GM21717 (cell line): ENCODE data around the gene FAM186B.

Source experiments
- ATAC-seq: cut with Tn5 transposase; IDR thresholded peaks from one replicate; pipeline ENCODE4 v1.9.1; 2021; ENCODE audit warnings: mild to moderate bottlenecking, moderate library complexity; ENCODE audit not compliant: unreplicated experiment

Gene FAM186B

DNA sequence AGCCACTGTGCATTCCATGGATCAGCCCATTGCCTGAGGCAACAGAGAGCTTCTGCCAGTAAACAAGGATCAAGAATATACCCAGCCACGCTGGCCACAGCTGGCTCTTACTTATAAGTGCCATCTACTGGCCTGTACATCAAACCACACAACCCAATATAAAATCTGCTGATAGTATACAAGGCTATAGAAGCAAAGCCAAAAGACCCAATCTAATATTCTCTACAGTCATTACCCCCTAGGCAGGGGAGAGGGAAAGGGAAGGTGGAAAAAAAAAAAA lies 4.4 kb upstream of the FAM186B start:
- ATAC-seq: no peak

DNA sequence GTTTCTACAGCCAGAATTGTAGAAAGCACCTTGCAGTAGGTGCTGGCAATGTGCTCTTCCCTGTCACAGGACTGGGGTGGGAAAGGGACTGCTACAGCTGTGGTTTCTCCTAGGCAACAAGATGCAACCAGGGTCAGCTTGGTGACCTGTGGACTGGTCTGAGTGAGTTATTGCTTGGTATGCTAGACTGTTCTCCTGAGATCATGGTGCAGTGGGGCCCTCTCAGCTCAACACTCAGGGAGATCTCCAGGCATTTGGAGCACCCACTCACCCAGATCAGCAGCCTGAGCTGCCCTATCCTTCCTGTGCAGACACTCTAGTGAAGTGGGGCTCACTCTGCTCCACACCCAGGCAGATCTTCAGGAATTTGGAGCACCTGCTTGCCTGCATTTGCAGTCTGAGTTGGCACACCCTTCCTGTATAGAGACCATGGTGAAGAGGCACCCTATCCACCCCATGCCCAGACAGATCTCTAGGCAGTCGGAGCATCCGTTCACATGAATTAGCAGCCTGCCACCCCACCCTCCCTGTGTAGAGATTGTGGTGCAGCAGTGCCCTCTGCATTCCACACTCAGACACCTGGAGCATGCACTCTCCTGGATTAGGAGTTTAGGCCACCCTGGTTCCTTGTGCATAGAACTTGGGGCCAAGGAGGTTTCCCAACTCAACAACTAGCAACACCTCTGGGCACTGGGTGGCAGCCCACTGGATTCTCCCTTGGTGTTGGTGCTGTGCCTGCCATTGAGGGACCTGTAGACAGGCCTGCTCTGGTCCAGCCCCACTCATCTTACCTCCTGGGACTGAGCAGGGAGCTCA lies 3.8 kb upstream of the FAM186B start:
- ATAC-seq: no peak

DNA sequence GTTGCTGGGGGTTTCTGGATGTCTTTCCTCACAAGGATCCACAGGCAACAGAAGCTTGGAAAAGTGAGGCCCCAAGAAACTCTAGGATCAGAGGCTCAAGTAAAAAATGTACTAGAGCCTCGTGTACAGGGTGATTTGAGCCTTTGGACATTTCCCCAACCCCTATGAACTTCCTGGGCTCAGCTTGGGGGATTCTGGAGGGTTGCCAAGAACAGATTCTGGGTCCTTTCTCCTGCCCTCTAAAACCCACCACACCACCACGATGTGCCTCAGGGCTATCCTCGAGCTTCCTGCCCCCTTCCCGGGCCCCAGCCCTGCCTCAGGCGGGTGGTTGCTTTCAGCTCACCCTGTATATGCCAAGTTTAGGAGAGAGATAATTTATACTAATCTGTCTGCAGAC lies 583 bp downstream of the FAM186B start:
- ATAC-seq: no peak

DNA sequence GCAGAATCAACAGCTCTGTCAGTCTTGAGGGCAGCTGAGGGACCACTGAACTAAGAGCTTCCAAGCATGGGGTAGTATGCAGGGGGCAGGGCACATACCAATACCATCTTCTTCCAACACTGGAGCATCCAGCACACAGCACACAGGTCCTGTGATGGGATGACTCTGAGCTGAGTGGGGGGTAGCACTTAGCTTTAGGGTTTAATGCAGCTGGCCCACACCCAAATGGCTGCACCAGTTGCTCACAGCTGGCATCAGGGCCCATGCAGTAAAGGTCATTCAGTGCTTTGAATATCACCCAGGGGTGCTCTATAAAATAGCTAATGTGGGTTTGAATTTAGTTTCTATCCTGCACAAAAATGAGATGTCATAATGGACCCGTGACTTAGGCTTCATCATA lies 1.7 kb downstream of the FAM186B start:
- ATAC-seq: no peak

DNA sequence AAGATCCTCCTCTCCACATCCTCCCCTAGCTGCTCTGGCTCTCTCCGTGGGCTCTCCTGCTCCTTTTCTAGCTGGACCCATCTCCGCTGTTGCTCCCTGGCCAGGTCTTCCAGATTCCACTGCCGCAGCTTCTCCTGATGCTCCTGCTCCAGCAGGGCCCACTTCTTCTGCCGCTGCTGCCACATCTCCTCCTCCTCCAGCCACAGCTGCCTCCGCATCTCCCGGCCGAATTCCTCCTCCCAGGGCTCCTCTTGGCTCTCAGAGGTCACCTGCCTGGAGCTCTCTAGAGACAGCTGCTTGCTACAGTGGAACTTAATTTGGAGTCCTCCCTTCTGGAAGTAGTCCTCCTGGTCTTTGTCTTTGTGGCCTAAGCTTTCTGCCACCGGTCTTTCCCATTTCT lies 5.5 kb downstream of the FAM186B start:
- no peak for ATAC-seq

DNA sequence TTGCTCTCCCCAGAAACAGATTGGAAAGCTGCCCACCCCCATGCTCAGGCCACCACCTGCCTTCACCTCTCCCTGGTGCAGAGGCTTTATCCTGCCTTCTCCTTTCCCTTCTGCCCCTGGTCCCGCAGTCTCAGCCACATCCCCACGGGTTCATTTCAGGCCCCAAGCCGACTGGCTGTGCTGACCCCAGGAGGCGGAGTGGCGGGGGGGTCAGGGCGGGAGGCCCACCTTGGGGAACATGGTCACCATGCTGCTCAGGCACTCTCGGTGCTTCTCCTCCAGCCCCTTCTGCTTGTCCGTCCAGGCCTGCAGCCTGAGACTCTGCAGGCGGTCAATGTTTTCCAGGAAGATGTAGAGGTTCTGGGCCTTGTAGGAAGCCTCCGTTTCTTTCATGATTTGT lies 6.9 kb downstream of the FAM186B start:
- no peak for ATAC-seq

DNA sequence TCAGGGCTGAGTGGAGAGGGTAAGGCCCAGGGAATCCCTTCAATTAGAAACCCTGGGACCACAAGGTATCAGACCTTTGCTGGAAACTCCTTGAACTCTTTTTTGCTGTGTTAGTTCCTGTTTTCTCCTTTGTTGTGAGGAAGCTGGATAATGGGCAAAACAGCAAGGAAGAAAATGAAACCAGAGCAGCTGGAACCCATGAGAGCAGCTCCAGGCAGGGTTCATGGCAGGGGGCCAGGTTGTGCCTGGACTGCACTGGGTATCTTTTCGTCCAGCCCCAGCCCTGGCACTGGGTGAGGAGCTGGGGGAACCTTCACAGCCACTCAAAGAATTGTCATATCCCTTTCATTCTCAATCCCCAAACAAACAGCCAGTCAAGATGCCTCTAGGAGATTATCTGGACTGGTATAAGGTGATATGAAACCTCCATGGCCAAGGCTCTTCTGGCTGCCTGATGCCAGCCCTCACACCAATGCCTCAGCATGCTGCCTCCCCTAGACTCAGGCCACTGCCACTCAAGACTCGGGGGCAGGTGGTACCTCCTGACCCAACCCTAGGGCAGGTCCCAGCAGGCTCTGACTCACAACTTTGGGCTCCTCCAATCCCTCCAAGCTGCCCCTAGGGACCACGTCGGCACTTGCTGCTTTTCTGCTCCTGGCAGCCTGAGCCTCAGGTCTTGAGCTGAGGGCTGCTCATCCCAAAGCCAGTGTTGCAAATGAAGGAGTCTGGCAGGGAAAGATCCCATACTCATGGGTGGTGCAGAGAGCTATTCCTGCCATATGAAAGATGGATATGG lies 16.5 kb downstream of the FAM186B start:
- no peak for ATAC-seq

DNA sequence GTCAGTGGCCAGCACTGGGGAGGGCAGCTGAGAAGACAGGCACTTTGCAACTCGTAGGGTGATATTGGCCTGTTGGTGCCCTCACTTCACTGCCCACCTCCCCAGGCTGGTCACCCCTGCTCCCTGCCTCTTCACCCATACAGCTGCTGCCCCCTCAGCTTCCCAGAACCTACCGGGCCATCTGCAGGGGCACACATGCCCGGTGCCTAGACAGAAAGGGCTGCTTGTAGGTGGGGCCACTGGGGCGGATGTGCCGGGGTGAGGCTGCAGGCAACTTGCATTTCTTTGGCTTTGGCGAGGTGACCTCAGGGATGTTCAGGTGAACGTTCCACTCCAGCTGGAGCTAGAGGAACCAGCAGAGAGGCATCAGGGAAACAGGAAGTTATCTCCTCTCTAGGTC lies 17.2 kb downstream of the FAM186B start:
- no peak for ATAC-seq

DNA sequence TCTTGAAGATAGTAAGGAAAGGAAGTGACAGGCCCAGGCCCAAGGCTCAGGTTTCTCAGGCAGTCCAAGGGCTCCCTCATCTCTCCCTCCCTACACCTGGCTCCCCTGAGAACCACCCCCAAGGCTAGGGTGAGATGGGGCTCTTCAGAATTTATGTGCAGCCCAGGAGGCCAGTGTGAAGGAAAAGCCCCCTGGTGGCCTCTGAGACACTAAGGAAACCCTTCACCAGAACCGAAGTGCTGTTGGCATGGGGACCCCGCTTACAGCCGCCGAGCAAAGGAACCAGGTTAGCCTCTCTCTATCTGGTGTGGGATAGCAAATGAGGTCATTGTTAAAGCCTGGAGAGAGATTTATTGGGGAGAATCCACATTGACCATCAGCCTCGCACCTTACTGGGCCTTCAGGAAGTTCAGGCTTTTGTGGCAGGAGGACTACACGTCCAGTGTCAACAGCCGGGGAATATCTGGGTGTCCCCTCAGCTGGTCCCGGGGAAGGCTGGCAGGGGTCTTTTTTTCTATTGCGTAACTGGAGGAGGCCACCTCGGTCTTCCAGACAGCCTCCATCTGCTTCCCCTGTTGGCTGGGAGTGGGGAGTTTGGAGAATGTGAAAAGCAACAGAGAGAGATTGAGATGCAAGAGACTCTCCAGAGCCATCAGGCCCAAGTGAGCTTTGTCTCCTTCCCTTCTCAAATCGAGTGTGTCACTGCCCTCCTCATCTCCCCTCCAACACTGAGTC lies 18.1 kb downstream of the FAM186B start:
- no peak for ATAC-seq

DNA sequence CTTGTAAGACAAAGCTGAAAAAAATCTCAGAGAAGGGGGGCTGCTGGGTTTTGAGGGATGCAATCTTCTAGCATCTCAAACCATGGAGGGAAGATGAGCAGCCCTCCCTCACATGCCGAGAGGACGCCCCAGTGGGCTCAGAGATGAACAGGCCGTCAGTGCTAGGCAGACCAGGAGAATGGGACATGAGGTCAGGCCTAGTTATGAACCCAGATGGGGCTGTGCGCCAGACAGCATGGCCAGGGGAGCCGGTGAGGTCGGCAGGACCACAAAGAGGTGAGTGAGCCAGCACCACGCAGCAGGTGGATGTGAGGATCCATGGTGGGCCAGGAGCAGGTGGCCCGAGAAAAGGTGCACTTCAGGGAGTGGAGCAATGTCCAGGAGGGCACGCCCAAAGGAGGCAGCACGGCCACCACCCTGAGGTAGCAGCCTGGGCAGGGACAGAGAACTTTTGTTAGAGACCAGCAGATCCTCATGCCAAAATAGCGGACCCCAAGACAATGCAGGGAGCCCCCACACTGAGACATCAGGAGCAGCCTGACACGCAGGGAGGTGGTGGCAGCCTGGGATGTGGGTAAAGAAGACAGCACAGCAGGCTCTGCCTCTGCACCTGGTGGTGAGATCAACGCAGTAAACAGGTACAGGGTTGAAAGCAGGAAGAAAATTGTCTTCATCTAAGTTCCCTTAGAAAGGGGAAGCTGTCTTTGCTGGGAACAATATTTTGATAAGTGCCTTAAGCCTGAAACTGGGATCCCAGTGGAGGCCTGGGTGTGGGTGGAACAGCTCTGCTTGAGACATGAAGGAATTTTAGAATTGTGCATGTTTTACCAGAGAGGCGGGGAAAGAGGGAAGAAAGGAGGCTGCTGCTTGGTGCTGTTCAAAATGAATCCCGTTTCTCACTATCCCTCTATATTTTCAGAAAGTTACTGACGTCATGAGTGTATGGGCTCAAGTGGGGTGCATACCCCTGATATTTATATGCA lies 19.7 kb downstream of the FAM186B start:
- ATAC-seq: no peak

DNA sequence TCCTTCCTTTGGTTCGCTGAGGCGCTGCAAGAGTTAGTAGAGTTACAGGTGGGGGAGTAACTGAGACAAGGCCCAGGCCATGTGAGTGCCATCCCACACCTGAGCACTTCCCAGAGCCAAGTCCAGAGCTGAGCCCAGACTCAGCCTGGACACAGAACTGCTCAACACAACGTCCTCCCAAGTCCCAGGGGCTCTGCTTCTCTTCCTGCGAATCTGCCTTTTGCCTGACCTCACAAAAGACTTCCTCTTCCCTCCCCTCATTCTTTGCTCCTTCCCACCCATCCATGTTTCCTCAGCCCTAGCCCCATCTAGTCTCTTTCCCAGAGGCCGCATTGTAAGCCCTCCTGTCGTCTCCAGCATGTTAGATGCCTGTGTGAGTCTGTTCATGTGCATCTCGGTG lies 20.8 kb downstream of the FAM186B start:
- ATAC-seq: no peak

DNA sequence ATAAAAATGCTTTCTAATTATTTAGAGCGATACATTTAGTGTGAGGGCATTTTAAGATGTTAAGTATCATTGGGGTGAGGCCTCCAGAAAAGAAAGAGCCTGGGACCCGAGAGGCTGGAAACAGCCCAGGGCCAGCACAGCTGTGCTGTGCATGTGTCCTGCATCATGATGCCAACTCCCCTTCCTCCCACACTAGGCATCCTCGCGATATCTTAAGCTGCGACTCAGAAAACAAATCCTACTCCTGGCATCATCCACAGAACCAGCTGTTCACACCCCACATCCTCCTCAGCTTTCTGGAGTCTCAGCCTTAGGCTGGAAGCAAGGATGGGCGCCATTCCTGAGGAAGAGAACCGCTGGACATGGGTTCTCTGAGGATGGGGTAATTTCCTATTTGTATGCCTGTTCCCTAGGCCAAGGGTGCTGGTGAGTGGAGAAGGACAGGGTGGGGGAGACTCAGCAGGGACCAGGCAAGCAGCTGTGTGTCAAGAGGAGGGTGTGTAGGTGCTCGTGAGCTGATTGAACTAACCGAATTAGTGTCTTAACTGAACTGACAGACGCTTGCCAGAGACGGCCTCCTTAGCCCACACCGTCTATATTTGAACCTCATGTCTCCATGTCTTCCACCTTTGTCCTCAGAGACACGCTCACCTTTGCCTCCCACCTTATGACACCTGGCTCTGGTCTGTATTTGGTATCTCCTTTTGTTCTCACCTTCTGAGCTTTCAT lies 21.9 kb downstream of the FAM186B start:
- ATAC-seq: no peak

DNA sequence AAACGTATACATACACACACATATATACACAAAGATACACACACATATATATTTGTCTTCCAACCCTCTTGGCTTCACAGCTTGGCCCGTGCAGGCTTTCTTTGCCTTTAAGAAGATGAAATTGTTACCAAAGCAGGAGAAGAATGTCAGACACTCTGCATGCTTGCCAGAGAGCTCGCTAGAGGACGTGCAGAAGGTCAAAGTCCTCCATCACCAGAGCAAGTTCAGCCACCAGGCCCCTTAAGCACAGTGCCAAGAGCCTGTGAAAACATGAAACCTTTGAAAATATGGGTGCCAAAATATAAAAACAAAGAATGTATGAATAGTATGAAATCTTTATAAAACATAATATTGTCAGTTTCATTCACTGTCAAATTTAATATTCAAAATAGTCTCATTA lies 22.6 kb downstream of the FAM186B start:
- ATAC-seq: no peak

DNA sequence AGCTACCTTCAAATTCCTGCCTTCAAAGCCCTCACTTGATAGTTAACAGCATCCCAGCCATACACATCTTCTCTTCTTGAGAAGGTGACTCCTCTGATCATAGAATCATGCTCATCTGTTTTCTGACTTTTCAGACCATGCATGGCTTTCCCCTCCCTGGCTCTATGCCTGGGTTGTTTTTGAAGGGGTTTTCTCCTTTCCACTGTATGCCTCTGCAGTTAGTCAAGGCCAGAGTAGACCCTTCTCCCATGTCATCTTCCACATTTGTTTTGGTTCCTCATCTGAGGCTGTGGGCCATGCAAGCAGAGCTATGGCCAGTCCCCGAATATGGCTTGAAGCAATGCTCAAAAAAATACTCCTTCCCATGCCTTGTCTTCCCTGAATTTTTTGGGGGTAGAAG lies 23.2 kb downstream of the FAM186B start:
- no peak for ATAC-seq

DNA sequence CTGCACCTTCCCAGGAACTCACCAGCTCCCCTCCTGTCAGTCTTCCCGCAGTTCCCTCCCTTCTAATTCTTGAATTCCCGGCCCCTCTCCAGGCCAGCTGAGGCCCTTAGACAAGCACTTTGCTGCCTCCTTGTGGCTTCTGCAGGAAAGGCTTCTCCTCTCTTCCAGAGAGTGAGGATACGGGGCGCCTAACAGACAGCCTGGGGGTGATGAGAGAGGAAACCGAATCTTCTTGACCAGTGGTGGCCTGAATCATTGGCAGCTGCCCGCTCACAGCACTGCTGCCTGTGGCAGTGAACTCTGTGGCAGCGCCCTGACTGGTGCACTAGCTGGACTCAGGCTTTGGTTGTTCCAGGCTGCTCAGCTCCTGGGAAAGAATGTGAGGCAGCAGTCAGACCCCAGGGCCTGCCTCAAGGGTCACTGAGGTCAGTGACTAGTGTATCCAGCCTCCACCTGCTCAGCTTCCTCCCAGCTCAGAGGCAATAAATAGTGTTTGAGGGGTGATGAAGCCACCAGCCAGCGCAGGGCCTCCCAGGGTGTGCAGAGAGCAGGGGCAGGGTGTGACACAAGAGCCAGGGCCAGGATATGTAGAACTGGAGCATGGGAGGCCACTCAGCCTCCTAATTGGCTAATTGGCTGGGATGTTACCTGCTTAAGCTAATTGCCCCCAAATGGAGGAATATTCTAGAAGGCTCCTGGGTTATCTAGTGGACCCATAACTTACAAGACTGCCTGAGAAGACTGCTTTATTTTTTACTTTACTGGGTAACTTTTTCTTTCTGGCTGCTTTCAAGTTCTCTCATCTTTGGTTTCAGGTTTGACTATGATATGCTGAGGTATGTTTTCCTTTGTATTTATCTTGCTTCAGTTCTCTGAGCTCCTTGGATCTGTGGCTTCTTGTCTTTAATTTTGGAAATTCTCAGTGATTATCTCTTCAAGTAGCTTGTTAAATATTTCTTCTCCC lies 24.6 kb downstream of the FAM186B start:
- no peak for ATAC-seq

DNA sequence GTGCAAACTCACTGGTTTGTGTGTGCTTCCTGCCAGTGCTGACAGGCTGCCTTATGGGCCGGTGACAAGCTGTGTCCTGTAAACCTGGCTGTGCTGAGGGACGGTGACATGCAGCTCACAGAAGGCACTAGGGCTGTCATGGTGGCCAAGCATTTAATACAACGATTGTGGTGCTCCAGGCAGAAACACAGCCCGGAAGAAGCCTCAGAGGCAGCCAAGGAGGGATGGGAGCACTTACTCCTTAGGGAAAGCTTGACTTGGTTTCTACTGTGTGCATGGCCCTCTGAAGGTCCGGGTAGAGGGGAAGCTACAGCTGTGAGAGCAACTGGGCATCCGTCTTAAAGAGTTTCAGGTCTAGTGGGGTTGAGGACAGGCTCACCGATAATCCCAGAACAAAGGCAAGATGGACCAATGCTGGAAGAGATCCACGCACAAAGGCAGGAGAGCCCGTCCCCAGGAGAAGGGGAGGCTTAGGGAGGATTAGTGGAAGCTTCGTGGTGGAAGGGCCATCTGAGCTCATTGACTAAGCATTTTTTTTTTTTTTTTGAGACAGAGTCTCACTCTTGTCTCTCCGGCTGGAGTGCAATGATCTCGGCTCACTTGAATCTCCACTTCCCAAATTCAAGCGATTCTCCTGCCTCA lies 26.8 kb downstream of the FAM186B start:
- ATAC-seq: no peak

DNA sequence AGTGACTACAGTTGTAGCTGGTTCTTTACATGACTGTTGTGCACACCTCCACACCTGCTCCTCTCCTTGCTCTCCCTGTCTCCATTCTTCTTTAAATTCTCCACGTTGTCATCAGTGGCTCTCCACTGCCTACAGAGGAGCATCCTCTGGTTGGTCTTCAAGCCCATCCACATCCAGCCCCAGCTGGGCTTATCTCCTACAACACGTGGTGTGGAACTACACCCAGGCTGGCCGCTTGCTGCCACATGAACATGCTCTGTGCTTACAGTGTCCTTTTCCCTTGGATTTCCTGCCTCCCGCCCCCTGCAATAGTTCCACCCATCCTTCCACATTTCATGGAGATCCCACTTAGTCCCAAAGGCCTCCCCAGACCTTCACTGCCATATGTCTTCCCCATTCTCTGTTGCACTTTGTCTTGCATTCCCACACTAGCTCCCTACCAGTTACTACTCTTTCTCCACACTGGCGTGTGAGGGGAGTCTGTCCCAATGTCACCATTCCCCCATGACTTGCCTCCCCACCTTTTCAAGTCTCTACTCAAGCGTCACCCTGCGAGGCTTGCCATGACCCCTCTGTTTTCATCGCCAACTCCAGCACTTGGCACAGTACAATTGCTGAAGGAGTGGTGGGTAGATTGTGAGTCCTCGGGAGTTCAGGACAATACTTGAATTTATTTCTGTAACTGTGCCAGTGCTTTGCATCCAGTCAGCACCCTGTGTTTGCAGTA lies 27.7 kb downstream of the FAM186B start:
- no peak for ATAC-seq
